ENCODE data around the gene LEFTY2.

Gene LEFTY2

GRCh38 chr1:225953315-225953714 is 12.3 kb upstream of the LEFTY2 start:
- no peaks in the 10 kb centered on the region for H3K9me2 ChIP-seq (replicated peaks; ENCODE audit: low read depth, low read length)
- no peaks in the 10 kb centered on the region for H3F3A ChIP-seq (ENCODE audit: low read depth)
- no peaks in the 10 kb centered on the region for H4K20me1 ChIP-seq (ENCODE audit: insufficient read depth, low read length, poor library complexity, severe bottlenecking)
- no peaks in the 10 kb centered on the region for H3K9me3 ChIP-seq (ENCODE audit: insufficient read depth, low read depth, low read length)
- H3K4me1 ChIP-seq (ENCODE audit: insufficient read depth, low read length, poor library complexity, severe bottlenecking): no peaks in the 10 kb centered on the region
- no peak overlapping the region for H3K9ac ChIP-seq (ENCODE audit: low read depth, low read length, poor library complexity, severe bottlenecking)
- no peak overlapping the region for H3K4me3 ChIP-seq (ENCODE audit: low read length, poor library complexity, severe bottlenecking)
- TF ChIP-seq EZH2phosphoT487 (IDR thresholded peaks at IDR 0.05; ENCODE audit: borderline replicate concordance) (no peak), CTCF (conservative IDR thresholded peaks at IDR 0.05; ENCODE audit: low read length) (no peak)
- H3K79me2 ChIP-seq (ENCODE audit: insufficient read depth, low read length): no peaks in the 10 kb centered on the region
- no peak overlapping the region for H3K4me2 ChIP-seq (ENCODE audit: low read depth, low read length, poor library complexity, severe bottlenecking)
- no peaks in the 10 kb centered on the region for H3K36me3 ChIP-seq (ENCODE audit: insufficient read depth, low read length)
- H3K27me3 ChIP-seq (ENCODE audit: insufficient read depth, low read length, poor library complexity, severe bottlenecking): no peaks in the 10 kb centered on the region
- H2AFZ ChIP-seq (ENCODE audit: low read length): no peak overlapping the region

- no peaks in the 10 kb centered on the region for H3K9me2 ChIP-seq (replicated peaks; ENCODE audit: low read depth, low read length)
- H3K27me3 ChIP-seq (ENCODE audit: insufficient read depth, low read length, poor library complexity, severe bottlenecking): no peaks in the 10 kb centered on the region
- no peaks in the 10 kb centered on the region for H3K36me3 ChIP-seq (ENCODE audit: insufficient read depth, low read length)
- H2AFZ ChIP-seq (ENCODE audit: low read length): no peak overlapping the region
- H3K9me3 ChIP-seq (ENCODE audit: insufficient read depth, low read depth, low read length): no peaks in the 10 kb centered on the region
- no peaks in the 10 kb centered on the region for H3K79me2 ChIP-seq (ENCODE audit: insufficient read depth, low read length)
- H3F3A ChIP-seq (ENCODE audit: low read depth): no peaks in the 10 kb centered on the region
- TF ChIP-seq EZH2phosphoT487 (IDR thresholded peaks at IDR 0.05; ENCODE audit: borderline replicate concordance) (no peak), CTCF (conservative IDR thresholded peaks at IDR 0.05; ENCODE audit: low read length) (no peak)
- H3K4me3 ChIP-seq (ENCODE audit: low read length, poor library complexity, severe bottlenecking): no peak overlapping the region
- no peak overlapping the region for H3K4me2 ChIP-seq (ENCODE audit: low read depth, low read length, poor library complexity, severe bottlenecking)
- H3K9ac ChIP-seq (ENCODE audit: low read depth, low read length, poor library complexity, severe bottlenecking): no peak overlapping the region
- no peaks in the 10 kb centered on the region for H4K20me1 ChIP-seq (ENCODE audit: insufficient read depth, low read length, poor library complexity, severe bottlenecking)
- H3K4me1 ChIP-seq (ENCODE audit: insufficient read depth, low read length, poor library complexity, severe bottlenecking): no peaks in the 10 kb centered on the region
Measured at GRCh38 chr1:225950905-225951497, 10.0 kb upstream of the LEFTY2 start.

GRCh38 chr1:225949041-225949440 is 8.0 kb upstream of the LEFTY2 start:
- Histone ChIP-seq H4K20me1 (ENCODE audit: insufficient read depth, low read length, poor library complexity, severe bottlenecking) (no peaks in the 10 kb centered on the region), H3K9me3 (ENCODE audit: insufficient read depth, low read depth, low read length) (no peaks in the 10 kb centered on the region), H3K4me2 (ENCODE audit: low read depth, low read length, poor library complexity, severe bottlenecking) (no peak overlapping the region), H3K4me1 (ENCODE audit: insufficient read depth, low read length, poor library complexity, severe bottlenecking) (peaks cover 9% of the 10 kb centered on the region), H3K27me3 (ENCODE audit: insufficient read depth, low read length, poor library complexity, severe bottlenecking) (no peaks in the 10 kb centered on the region), H3F3A (ENCODE audit: low read depth) (no peaks in the 10 kb centered on the region), H3K4me3 (ENCODE audit: low read length, poor library complexity, severe bottlenecking) (no peak overlapping the region), H3K9me2 (replicated peaks; ENCODE audit: low read depth, low read length) (no peaks in the 10 kb centered on the region), H3K9ac (ENCODE audit: low read depth, low read length, poor library complexity, severe bottlenecking) (no peak overlapping the region), H2AFZ (ENCODE audit: low read length) (no peak overlapping the region), H3K79me2 (ENCODE audit: insufficient read depth, low read length) (no peaks in the 10 kb centered on the region), H3K36me3 (ENCODE audit: insufficient read depth, low read length) (no peaks in the 10 kb centered on the region)
- no peak for TF ChIP-seq CTCF (conservative IDR thresholded peaks at IDR 0.05; ENCODE audit: low read length)
- TF ChIP-seq EZH2phosphoT487 (IDR thresholded peaks at IDR 0.05; ENCODE audit: borderline replicate concordance): no peak

Measured in Loucy (cell line).